ENCODE measurements around the gene CENPC. TPM values are rescaled to one million over a fixed set of nuclear protein-coding genes. Genes with fewer than 3 reads are reported as not detected.

Gene CENPC
- polyA plus RNA-seq, 1 donor from 2014 or later: 9.5 TPM

DNA sequence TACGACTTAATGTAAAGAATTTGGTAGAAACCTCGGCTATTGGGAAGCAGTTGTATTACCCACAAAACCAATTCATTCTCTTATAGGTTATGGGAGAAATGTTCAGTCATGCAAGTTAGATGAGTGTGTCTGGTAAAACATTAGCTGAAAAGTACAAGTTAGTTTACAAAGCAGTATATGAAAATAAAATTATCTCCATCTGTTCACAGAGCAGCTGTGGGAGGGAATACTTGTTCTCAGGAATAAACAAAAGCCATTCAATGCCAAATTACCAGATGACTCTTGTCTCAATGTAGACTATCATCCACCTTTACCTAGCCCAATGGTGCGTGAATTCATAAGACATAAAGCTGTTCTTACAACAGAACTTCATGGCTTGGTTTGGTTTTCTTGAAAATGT is 41.9 kb upstream of the CENPC start:
- H4K20me1 ChIP-seq (ENCODE audit: insufficient read depth): no peaks in the 10 kb centered on the region
- H3K9me3 ChIP-seq (ENCODE audit: low read length): no peaks in the 10 kb centered on the region
- H3K36me3 ChIP-seq (ENCODE audit: insufficient read depth, low read length): no peaks in the 10 kb centered on the region
- no peak overlapping the region for H3K4me2 ChIP-seq (ENCODE audit: low read length)
- no peak overlapping the region for H3K27ac ChIP-seq (ENCODE audit: low read length)
- no peaks in the 10 kb centered on the region for H3K9me2 ChIP-seq (ENCODE audit: insufficient read depth, low read length)
- H3K79me2 ChIP-seq (replicated peaks; ENCODE audit: insufficient read depth, low read length): no peaks in the 10 kb centered on the region
- H3K9ac ChIP-seq (ENCODE audit: low read length): no peak overlapping the region
- H3K4me3 ChIP-seq (ENCODE audit: low read length): no peak overlapping the region
- no peak for TF ChIP-seq EZH2 (IDR thresholded peaks at IDR 0.05; ENCODE audit: borderline replicate concordance, insufficient read depth, low read length, poor library complexity, severe bottlenecking)
- no peak for TF ChIP-seq EP300 (conservative IDR thresholded peaks at IDR 0.05; ENCODE audit: poor library complexity, severe bottlenecking)
- no peak for TF ChIP-seq POLR2AphosphoS5 (IDR thresholded peaks at IDR 0.05)
- no peak for TF ChIP-seq TAF1 (IDR thresholded peaks at IDR 0.05; ENCODE audit: low read depth)
- TF ChIP-seq RAD21 (conservative IDR thresholded peaks at IDR 0.05): no peak
- TF ChIP-seq MXI1 (conservative IDR thresholded peaks at IDR 0.05; ENCODE audit: poor library complexity, severe bottlenecking): no peak
- H3F3A ChIP-seq (ENCODE audit: insufficient read depth, low read length, poor library complexity, severe bottlenecking): no peaks in the 10 kb centered on the region
- H3K27me3 ChIP-seq (ENCODE audit: insufficient read depth, low read depth, low read length): no peaks in the 10 kb centered on the region
- H2AFZ ChIP-seq (ENCODE audit: low read depth, low read length): no peak overlapping the region

DNA sequence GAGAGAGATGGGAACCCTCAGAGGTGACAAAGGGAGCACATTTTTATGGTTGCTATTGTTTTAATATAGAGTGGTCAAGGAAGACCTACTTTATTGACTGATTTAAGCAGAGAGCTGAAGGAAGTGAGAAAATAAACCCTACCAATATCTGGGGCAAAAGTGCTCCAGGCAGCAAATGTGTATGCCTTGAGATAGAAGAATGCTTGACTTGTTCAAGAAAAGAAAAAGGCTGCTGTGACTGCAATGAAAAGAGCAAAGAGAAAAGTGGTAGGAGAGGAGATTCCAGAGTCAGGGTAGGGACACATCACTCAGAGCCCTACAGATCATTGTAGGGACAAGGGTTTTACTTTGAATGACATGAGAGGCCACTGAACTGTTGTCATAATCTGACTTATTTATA is 39.2 kb upstream of the CENPC start:
- Histone ChIP-seq H3F3A (ENCODE audit: insufficient read depth, low read length, poor library complexity, severe bottlenecking) (no peaks in the 10 kb centered on the region), H3K27ac (ENCODE audit: low read length) (no peak overlapping the region), H3K4me3 (ENCODE audit: low read length) (no peak overlapping the region), H3K9me3 (ENCODE audit: low read length) (no peaks in the 10 kb centered on the region), H3K79me2 (replicated peaks; ENCODE audit: insufficient read depth, low read length) (no peaks in the 10 kb centered on the region), H3K4me2 (ENCODE audit: low read length) (no peak overlapping the region), H3K9ac (ENCODE audit: low read length) (no peak overlapping the region), H2AFZ (ENCODE audit: low read depth, low read length) (no peak overlapping the region), H3K36me3 (ENCODE audit: insufficient read depth, low read length) (no peaks in the 10 kb centered on the region), H3K9me2 (ENCODE audit: insufficient read depth, low read length) (no peaks in the 10 kb centered on the region), H4K20me1 (ENCODE audit: insufficient read depth) (no peaks in the 10 kb centered on the region), H3K27me3 (ENCODE audit: insufficient read depth, low read depth, low read length) (no peaks in the 10 kb centered on the region)
- no peak for TF ChIP-seq EP300 (conservative IDR thresholded peaks at IDR 0.05; ENCODE audit: poor library complexity, severe bottlenecking)
- no peak for TF ChIP-seq SMC3 (conservative IDR thresholded peaks at IDR 0.05; ENCODE audit: poor library complexity)
- TF ChIP-seq RAD21 (conservative IDR thresholded peaks at IDR 0.05): no peak
- TF ChIP-seq EZH2 (IDR thresholded peaks at IDR 0.05; ENCODE audit: borderline replicate concordance, insufficient read depth, low read length, poor library complexity, severe bottlenecking): no peak

DNA sequence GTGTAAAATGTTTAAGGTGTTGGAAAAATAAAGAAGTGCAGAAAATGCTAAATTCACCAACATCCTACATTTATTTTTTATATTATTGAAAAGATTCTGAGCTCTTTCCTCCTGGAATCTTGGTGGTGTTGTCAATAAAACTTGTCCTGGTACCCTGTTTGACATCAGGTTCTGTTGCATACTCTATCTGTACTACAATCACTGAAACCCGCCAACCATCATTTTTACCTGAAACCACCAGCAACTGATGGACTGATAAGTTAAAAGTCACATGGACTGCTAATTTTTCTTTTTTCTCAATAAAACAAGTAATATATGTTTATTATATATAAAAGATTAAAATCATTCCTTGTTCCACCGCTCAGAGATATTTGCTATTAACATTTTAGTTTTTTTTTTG is 36.6 kb upstream of the CENPC start:
- no peak overlapping the region for H2AFZ ChIP-seq (ENCODE audit: low read depth, low read length)
- H3K4me2 ChIP-seq (ENCODE audit: low read length): no peak overlapping the region

More for the DNA sequence above, 36.6 kb upstream of the CENPC start:
- Histone ChIP-seq H4K20me1 (ENCODE audit: insufficient read depth) (no peaks in the 10 kb centered on the region), H3K27ac (ENCODE audit: low read length) (no peak overlapping the region), H3K9me2 (ENCODE audit: insufficient read depth, low read length) (no peaks in the 10 kb centered on the region), H3K4me3 (ENCODE audit: low read length) (no peak overlapping the region), H3K79me2 (replicated peaks; ENCODE audit: insufficient read depth, low read length) (no peaks in the 10 kb centered on the region), H3K9ac (ENCODE audit: low read length) (no peak overlapping the region), H3K27me3 (ENCODE audit: insufficient read depth, low read depth, low read length) (no peaks in the 10 kb centered on the region), H3K9me3 (ENCODE audit: low read length) (no peaks in the 10 kb centered on the region), H3K36me3 (ENCODE audit: insufficient read depth, low read length) (no peaks in the 10 kb centered on the region), H3F3A (ENCODE audit: insufficient read depth, low read length, poor library complexity, severe bottlenecking) (no peaks in the 10 kb centered on the region)
- TF ChIP-seq SMC3 (conservative IDR thresholded peaks at IDR 0.05; ENCODE audit: poor library complexity): no peak
- no peak for TF ChIP-seq TAF1 (IDR thresholded peaks at IDR 0.05; ENCODE audit: low read depth)
- no peak for TF ChIP-seq MXI1 (conservative IDR thresholded peaks at IDR 0.05; ENCODE audit: poor library complexity, severe bottlenecking)
- TF ChIP-seq RAD21 (conservative IDR thresholded peaks at IDR 0.05): no peak
- TF ChIP-seq, protein P1, sequence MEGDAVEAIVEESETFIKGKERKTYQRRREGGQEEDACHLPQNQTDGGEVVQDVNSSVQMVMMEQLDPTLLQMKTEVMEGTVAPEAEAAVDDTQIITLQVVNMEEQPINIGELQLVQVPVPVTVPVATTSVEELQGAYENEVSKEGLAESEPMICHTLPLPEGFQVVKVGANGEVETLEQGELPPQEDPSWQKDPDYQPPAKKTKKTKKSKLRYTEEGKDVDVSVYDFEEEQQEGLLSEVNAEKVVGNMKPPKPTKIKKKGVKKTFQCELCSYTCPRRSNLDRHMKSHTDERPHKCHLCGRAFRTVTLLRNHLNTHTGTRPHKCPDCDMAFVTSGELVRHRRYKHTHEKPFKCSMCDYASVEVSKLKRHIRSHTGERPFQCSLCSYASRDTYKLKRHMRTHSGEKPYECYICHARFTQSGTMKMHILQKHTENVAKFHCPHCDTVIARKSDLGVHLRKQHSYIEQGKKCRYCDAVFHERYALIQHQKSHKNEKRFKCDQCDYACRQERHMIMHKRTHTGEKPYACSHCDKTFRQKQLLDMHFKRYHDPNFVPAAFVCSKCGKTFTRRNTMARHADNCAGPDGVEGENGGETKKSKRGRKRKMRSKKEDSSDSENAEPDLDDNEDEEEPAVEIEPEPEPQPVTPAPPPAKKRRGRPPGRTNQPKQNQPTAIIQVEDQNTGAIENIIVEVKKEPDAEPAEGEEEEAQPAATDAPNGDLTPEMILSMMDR (IDR thresholded peaks at IDR 0.05; ENCODE audit: poor library complexity, severe bottlenecking): no peak
- TF ChIP-seq EZH2 (IDR thresholded peaks at IDR 0.05; ENCODE audit: borderline replicate concordance, insufficient read depth, low read length, poor library complexity, severe bottlenecking): no peak
- no peak for TF ChIP-seq POLR2AphosphoS5 (IDR thresholded peaks at IDR 0.05)
- TF ChIP-seq, protein P2, sequence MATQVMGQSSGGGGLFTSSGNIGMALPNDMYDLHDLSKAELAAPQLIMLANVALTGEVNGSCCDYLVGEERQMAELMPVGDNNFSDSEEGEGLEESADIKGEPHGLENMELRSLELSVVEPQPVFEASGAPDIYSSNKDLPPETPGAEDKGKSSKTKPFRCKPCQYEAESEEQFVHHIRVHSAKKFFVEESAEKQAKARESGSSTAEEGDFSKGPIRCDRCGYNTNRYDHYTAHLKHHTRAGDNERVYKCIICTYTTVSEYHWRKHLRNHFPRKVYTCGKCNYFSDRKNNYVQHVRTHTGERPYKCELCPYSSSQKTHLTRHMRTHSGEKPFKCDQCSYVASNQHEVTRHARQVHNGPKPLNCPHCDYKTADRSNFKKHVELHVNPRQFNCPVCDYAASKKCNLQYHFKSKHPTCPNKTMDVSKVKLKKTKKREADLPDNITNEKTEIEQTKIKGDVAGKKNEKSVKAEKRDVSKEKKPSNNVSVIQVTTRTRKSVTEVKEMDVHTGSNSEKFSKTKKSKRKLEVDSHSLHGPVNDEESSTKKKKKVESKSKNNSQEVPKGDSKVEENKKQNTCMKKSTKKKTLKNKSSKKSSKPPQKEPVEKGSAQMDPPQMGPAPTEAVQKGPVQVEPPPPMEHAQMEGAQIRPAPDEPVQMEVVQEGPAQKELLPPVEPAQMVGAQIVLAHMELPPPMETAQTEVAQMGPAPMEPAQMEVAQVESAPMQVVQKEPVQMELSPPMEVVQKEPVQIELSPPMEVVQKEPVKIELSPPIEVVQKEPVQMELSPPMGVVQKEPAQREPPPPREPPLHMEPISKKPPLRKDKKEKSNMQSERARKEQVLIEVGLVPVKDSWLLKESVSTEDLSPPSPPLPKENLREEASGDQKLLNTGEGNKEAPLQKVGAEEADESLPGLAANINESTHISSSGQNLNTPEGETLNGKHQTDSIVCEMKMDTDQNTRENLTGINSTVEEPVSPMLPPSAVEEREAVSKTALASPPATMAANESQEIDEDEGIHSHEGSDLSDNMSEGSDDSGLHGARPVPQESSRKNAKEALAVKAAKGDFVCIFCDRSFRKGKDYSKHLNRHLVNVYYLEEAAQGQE (IDR thresholded peaks at IDR 0.05; ENCODE audit: borderline replicate concordance): no peak
- TF ChIP-seq EP300 (conservative IDR thresholded peaks at IDR 0.05; ENCODE audit: poor library complexity, severe bottlenecking): no peak
